Cardiac septum (tissue), 1 donor: ENCODE measurements around the gene NADK2. TPM values are rescaled to one million over a fixed set of nuclear protein-coding genes. Genes with fewer than 3 reads are reported as not detected.
"Not testable (repeated sequence)": the region's sequence is repeated elsewhere in the genome, so short reads cannot be mapped to it uniquely, and the experiment has no call there.

Experiments
- DNase-seq: peaks from one replicate; pipeline ENCODE4 v3.0.0-alpha.2; 2020; ENCODE audit warnings: low spot score
- intact Hi-C: fragments of 100-400 bp; cut with DNase I; formaldehyde crosslinking; loops from one replicate; pipeline ENCODE4 v1.14.0; 2022
- total RNA-seq: library from RNA; stranded (reverse); fragmentation: NEBNext Ultra II Directional; extraction: Animal tissue kit (Norgen Biotek cat#: 25700); gene quantifications from one replicate; pipeline ENCODE4 v1.2.1, GENCODE V29; 2021
- donor health status: DM: no; HTN: no; CAD: no.

Gene NADK2
- total RNA-seq, 1 donor from 2014 or later: 34.6 TPM

DNA sequence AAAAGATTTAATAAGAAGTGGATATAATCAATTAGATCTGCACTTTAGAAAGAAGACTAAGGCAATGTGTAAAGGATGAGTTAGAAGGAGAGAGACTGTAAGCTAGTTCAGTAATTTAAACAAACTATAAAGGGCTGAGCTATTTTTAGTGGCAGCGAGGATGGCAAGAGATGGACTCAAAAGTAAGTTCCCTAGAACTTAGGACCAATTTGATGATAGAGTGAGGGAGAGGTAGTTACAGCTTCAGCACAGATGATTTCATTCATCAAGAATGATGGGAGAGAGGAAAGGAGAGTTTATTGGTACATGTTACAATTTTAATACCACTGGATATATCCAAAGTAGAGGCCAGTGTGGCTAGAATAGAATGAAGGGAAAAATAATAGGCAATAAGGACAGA is 19.1 kb downstream of the NADK2 start:
- no peak for DNase-seq
- intact Hi-C loops: no loop called here

DNA sequence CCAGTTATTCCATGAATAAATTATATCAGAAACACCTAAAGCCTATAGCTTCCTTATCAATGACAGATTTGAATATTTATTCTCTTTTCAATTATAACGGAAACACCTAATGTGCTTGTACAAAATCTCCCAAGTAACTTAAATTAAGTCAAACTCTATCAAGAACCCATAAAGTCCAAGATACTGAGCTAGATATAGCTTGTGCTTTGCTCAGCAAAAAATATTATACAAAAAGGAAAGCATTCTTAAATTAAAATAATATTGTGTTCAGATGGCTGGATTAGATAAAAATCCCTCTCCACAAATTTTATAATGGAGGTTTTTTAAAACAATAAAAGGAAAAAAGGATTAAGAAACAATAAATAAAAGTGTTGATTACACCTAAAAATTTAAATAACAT is 23.7 kb downstream of the NADK2 start:
- intact Hi-C loops: no loop called here
- DNase-seq: no peak

DNA sequence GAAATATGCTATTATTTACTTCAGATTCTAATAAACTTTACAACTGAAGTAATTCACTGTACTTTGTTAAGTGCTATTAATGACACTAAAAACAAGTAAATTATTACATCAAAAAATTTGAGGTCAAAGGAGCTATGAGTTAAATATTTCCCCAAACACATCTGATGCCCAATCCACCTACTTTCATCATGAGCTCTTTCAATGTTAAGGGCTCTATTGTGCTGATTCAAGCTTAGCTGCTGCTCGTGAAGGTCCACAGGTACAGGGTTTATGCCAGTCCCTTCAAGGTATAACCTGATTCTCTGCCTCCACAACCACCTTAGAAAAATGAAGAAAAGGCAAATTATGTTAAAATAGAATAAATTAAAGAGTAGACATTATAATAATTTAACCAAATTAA is 24.2 kb downstream of the NADK2 start:
- no peak for DNase-seq
- intact Hi-C loops: no loop called here

DNA sequence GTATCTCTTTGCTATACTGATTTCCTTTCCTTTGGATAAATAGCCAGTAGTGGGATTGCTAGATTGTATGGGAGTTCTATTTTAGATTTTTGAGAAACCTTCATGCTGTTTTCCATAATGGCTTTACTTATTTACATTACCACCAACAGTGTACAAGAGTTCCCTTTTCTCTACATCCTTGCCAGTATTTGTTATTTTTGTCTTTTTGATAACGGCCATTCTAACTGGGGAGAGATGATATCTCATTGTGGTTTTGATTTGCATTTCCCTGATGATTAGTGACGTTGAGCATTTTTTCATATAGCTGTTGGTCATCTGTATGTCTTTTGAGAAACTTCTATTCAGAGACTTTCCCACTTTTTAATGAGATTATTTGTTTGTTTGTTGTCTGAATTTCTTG is 25.8 kb downstream of the NADK2 start:
- intact Hi-C loops: no loop called here

DNA sequence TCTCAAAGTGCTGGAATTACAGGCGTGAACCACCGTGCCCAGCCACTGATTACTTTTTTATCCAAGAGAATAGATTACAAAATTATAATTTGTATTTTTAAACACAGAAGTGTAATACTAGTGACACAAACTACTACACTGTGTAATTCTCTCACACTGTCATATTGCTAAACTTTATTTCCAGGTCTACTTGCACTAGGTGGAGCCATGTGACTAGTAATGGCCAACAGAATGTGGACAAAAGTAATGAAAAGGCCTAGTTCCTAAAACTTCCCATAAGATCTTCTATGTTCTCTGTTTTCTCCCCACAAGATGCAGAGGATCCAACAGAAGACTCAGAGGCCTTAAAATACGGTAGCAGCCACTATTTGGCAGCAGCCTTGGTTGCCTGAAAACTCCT is 27.3 kb downstream of the NADK2 start:
- intact Hi-C loops: no loop called here
- no peak for DNase-seq

More for the DNA sequence above, 25.8 kb downstream of the NADK2 start:
- DNase-seq: no peak

DNA sequence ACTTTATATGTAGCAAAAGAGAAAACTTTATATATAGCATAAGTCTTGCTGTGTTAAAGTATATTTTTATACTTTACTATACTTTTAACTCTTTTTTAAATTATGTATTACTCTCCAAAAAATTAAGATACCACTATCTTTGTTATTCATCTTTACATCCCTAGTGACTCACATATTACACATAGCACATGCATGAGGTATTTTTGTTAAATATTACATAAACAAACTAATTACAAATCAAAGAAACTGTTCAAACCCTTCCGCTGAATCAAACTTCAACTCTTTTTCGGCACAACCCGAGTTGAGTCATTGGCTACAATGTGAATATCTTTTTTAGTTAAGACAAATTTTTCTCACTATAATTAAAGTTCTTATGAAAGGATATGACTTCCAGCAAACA is 32.1 kb downstream of the NADK2 start:
- no peak for DNase-seq
- intact Hi-C loops: no loop called here

DNA sequence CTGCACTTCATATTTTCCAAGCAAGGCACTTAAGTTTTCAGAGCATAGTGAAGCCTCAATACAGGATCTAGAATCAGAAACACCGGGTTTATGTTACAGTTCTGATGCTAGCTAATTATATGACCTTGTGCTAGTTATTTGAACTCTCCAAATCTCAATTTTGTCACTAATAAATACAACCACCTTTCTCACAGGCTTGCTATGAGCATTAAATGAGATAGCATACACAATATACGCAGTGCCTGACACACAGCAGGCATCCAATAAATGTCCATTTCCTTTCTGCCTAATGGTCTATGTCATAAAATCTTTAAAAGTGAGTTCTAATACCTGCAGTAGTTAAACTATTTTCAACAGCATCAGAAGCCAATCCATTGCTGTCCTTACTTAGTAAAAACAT is 32.9 kb downstream of the NADK2 start:
- no peak for DNase-seq
- intact Hi-C loops: no loop called here

DNA sequence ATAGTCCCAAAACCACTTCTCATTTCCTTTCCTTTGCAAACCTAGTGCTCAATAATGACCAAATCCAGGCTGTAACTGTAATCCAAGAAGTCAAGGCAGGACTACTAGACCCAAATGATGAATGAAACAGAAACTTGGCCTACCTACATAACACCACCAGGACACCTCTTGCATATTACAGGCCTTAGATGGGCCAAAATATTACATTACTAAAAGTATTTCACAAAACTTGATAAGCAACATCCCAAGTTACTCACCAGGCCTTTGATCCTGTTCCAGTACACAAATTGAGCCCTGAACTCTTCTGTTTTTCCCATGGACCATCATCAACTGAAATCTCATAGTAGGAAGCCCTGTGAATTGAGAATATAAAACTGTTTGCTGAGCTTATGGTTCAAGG is 34.8 kb downstream of the NADK2 start:
- intact Hi-C loops: no loop called here

DNA sequence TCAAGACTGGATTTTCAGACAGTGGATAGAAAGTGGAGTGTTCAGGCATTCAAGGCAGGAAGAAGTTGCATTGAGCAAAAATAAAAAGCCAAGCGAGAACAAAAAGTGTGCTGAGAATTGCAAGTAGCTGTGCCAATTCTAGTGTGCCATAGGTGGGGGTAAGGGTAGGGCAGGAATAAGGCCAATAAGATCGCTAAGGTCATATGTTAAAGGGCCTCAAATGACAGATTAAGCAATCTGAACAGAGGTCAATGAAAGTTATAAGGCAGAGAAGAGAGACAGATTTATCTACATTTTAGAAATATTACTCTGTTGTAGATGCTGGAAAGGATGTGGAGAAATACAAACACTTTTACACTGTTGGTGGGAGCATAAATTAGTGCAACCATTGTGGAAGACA is 36.4 kb downstream of the NADK2 start:
- no peak for DNase-seq
- intact Hi-C loops: no loop called here

More for the DNA sequence above, 34.8 kb downstream of the NADK2 start:
- no peak for DNase-seq

DNA sequence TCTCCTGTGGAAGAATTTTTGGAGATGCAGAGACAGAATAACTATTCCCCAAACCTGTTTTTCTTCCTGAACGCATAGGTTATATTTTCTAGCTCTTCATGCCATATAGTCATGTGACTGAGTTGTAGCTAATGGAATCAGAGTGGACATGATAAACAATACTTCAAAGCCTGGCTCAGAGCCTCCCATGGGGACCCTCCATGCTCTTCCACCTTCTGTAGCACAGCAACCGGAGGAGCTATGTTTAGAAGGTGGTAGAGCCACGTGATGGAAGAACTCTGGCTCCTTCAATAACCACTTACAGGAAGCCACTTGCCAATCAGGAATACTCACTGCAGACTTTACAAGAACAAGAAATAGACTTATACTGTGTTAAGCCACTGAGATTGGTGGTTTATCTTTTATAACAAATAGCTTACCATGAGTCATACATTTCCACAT is 39.2 kb downstream of the NADK2 start:
- DNase-seq: no peak
- intact Hi-C loops: no loop called here

DNA sequence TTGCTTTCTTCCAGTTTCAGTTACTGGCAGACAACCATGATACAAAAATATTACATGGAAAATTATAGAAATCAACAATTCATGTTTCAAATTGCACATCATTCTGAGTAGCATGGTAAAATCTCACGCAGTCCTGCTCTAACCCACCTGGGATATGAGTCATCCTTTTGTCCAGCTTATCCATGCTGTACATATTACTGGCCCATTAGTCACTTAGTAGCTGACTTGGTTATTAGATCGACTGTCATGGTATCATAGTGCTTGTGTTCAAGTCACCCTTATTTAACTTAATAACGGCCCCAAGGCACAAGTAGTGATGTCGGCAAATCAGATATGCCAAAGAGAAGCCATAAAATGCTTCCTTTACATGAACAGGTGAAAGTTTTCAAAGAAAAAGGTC is 41.2 kb downstream of the NADK2 start:
- intact Hi-C loops: no loop called here
- no peak for DNase-seq

DNA sequence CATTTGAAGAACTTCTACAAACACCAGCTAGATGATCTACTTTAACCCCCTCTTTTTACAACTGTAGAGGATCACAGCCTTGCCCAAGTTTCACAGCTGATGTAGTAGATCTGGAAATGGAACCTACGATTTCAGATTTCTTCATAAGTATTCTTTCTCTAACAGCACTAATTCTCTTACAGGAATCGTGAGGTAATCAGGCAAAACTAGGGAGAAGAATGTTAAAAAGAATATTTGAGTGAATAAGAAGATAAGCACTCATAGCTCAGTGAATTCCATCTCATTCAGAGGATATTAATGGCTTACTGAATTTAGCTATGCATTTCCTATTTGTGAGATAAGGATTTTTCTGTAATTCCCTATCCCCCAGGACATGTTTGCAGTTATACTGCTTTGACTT is 42.1 kb downstream of the NADK2 start:
- intact Hi-C loops: no loop called here
- no peak for DNase-seq

DNA sequence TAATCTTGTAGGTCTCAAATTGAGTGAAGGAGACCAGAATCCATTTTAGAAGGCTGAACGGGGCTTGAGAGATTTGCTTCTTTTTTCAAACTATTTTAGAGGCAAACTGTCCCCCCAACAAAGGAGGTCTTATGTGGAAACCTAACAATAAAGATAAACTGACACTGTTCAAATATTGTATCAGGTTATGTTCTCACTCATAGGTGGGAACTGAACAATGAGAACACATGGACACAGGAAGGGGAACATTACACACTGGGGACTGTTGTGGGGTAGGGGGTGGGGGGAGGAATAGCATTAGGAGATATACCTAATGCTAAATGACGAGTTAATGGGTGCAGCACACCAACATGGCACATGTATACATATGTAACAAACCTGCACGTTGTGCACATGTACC is 42.9 kb downstream of the NADK2 start:
- DNase-seq, intact Hi-C loops: not testable (repeated sequence)

DNA sequence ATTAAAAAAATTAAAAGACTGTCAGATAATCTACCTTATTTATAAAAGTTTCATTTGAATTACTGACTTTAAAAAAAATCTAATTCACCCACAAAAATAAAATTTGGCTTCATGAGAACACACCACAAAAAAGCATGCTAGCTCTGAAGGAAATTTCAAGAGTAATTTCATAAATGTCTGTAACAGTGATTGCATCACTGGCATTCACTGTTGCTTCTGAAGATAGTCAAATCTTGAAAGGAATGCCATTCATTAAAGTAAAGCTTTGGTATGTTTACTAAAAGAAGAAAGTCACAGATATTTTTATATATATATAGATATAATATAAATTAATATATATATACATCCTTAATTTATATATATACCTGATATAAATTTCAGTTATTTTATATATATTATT is 43.4 kb downstream of the NADK2 start:
- intact Hi-C loops: no loop called here
- DNase-seq: no peak

DNA sequence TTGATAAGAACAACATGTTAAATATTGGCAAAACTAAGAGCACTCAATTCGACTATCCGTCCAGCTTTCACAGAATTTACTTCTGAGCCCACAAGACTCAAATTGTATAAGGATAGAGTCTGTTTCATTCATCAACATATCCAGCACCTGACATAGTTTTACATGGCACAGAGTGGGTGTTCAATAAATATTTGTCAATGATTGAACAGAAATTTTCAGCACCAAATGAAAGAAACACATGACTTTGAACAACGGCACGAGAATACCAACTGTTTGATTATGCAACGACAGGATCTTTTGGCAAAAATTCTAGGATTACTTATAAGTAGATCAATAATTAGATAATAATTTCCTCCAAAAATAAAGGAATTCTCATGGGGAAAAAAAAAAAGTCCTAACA is 48.0 kb downstream of the NADK2 start:
- no peak for DNase-seq
- intact Hi-C loops: no loop called here

DNA sequence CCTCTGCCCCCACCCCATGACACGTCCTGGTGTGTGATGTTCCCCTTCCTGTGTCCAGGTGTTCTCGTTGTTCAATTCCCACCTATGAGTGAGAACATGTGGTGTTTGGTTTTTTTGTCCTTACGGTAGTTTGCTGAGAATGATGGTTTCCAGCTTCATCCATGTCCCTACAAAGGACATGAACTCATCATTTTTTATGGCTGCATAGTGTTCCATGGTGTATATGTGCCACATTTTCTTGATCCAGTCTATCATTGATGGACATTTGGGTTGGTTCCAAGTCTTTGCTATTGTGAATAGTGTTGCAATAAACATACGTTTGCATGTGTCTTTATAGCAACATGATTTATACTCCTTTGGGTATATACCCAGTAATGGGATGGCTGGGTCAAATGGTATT is 57.3 kb downstream of the NADK2 start:
- intact Hi-C loops, DNase-seq: not testable (repeated sequence)

DNA sequence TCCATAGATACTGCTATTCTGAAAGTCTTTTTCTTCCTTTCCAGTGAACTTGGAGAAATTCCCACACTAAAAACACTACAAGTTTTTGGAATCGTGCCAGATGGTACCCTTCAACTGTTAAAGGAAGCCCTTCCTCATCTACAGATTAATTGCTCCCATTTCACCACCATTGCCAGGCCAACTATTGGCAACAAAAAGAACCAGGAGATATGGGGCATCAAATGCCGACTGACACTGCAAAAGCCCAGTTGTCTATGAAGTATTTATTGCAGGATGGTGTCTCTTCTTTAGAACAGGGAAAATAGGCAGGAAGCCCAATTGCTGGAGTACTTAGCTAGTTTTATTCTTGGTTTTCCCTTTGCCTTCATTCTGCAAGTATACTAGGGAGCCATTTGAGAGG is 60.0 kb downstream of the NADK2 start:
- intact Hi-C loops: no loop called here
- no peak for DNase-seq

DNA sequence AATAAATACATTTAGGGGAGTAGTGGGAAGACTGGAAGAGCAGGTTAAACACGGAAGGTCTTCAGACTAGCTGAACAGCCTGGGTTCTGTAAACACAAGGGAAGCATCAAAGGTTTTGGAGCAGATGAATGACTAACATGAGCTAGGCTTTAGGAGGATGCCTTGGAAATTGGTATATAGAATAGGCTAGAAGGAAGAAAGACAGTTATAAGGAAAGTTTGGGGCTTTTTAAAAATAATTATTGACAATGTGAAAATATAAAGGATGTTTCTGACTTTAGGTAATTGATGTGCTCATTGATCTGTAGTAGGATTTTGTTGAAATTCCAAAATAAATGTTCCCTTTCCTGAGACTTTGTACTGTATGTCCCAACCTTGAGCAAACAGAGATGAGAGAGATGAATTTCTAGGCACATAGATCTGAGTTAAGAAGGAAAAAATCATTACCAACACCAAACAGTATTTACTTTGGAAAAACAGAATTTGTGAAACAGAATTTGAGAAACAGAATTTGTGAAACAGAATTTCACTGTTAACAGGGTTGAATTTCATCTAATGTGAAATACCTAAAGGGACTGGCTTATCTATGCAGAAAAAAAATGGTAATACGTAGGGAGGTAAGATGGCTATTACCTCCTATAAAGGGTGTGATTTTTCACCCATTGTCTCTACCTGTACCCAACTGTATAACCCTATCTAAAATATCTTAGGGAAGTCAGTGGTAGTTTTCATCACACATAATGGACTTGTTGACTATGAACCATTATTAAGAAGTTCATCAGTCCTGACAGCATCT is 61.0 kb downstream of the NADK2 start:
- intact Hi-C loops: no loop called here

DNA sequence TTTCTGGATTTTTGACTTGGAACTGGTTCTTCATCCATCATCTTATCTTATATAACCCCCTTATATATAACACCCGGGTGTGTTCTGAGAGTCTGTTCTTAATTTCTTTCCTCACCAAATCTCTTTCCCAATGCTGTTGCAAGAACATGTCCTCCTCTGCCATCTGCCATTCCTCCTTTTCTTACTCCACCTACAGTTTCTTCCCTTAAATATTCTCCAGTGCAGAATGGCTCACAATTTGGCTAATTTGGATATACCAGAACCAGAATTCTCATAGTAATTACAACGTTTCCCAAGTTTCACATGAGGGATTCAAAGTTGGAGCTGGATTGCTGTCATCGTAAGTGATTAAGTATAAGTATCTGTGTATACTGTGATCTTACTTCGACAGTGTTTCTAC is 61.8 kb downstream of the NADK2 start:
- intact Hi-C loops: loop anchor here (5.0 kb wide), 2 partner anchors 127 to 517 kb away; no protein-coding TSS in a partner anchor
- DNase-seq: no peak

More for the DNA sequence above, 61.0 kb downstream of the NADK2 start:
- DNase-seq: no peak

DNA sequence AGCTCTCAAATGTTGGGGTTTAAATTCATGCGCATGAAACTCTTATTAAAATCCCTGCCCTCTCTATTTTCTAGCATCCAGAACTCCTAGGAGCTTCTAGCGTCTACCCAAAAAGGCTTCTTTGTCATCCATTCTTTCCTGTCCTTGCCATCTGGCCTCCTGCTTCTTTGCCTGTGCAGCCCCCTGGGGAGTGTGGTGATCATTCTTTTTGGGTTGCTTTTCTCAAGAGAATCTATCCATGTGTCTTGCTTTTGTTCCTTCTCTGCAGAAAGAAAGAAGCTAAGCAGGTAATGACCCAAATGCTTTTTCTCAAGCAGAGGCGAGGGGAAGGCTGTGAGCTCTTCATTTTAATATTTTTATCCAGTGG is 63.2 kb downstream of the NADK2 start:
- no peak for DNase-seq
- intact Hi-C loops: loop anchor here (5.0 kb wide), 2 partner anchors 129 to 519 kb away; no protein-coding TSS in a partner anchor

DNA sequence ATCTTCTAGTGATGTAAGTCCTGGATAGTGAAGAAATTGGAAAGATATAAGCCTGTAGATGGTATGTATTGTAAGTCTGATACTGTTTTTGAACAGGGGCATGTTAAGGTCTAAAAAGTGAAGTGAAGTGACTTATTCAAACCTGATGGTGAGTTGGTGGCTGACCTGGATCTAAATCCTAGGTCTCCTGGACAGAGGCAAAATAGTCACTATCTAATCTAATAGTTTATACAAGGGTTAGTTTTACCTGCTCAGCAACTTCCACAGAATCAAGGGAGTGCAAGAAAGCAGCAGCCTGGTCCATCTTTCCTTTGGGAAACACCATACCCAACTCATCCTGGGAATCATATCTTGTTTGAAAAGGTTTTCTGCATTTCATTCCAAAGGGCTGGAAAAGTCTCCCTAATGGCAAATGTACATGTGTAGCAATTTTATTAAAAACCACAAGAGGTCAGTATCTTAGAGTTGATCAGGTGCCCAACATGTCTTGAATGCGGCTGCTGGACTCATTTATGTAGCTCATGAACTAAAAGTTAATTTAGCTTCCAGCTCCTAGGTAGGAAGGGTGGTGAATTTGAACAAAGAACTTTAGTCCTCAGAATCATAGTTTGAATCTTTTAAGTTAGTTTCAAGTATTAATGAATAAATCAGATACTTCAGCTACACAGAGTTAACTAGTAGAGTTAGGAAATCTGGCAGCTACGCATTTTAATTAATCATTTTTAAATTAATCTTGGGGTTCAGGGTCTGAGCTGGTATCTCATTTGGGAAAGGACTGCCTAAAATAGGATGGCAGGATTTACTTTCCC is 63.8 kb downstream of the NADK2 start:
- intact Hi-C loops: loop anchor here (5.0 kb wide), 2 partner anchors 129 to 519 kb away; no protein-coding TSS in a partner anchor
- no peak for DNase-seq
